Tibial artery (tissue), 4 donors: ENCODE results near the gene ALPL.

Source experiments
- DNase-seq, 2 donors: peaks; one replicate each; pipeline ENCODE4 v3.0.0-alpha.2; 2019
- H3K27ac ChIP-seq, 2 donors: fragments of 200-600 bp; sonication (generic) in 1 of 2; 1 replicate in 1 of 2; 2 replicates in 1 of 2; pipeline ENCODE4 v1.5.1; 2018 to 2019; ENCODE audit warnings: mild to moderate bottlenecking in 1 of 2
- H3K27me3 ChIP-seq, 2 donors: fragments of 200-600 bp; sonication (generic) in 1 of 2; one replicate each; pipeline versions ENCODE4 v1.5.1 to v1.6.0; 2016 to 2019
- H3K36me3 ChIP-seq, 3 donors: fragments of 200-600 bp; sonication (generic) in 2 of 3; one replicate each; pipeline ENCODE4 v1.5.1; 2016 to 2019; ENCODE audit warnings: mild to moderate bottlenecking in 2 of 3
- H3K4me1 ChIP-seq, 4 donors: fragments of 200-600 bp; sonication (generic) in 2 of 4; 1 replicate in 3 of 4; 2 replicates in 1 of 4; pipeline ENCODE4 v1.5.1; 2016 to 2019
- H3K4me3 ChIP-seq, 2 donors: fragments of 200-600 bp; sonication (generic) in 1 of 2; 1 replicate in 1 of 2; 2 replicates in 1 of 2; pipeline ENCODE4 v1.5.1; 2018 to 2019; ENCODE audit warnings: mild to moderate bottlenecking in 2 of 2
- H3K9me3 ChIP-seq, 3 donors: fragments of 200-600 bp; sonication (generic) in 1 of 3; one replicate each; pipeline ENCODE4 v1.5.1; 2016 to 2019
- intact Hi-C: fragments of 100-400 bp; cut with DNase I; formaldehyde crosslinking; loops from one replicate; pipeline ENCODE4 v1.15.0; 2023; ENCODE audit warnings: low total_unique reads
- TF ChIP-seq, protein P1 (sequence below), 2 experiments: fragments of 200-600 bp in 1 of 2; fragments of 450-650 bp in 1 of 2; IDR thresholded peaks; one replicate each; pipeline ENCODE4 v1.5.1; 2017 to 2019; ENCODE audit warnings: antibody characterized with exemption in 2 of 2, mild to moderate bottlenecking in 1 of 2, moderate library complexity in 1 of 2

The ALPL gene

DNA sequence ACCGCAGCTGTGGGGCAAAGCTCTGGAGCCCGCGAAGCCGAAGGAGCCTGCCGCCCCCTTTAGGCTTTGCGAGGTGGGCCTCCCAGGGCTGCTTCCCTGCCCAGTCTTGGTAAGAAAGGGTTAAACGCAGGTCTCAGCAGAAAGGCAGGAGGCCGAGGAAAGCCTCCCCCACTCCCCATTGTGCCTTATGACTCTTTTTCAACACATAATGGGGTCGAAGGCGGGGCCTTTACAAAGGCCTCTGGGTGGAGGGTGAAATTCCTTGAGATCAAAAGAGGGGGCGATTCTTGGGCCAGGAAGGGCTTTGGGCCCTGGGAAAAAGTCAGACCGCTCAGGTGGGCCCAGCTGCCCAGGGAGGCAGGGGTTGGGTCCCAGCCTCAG is 880 bp downstream of the ALPL start:
- Histone ChIP-seq H3K4me3 (no peak overlapping the region), H3K36me3 (no peaks in the 10 kb centered on the region), H3K4me1 (peaks cover 0 to 32% (median 16%) of the 10 kb centered on the region in 4 donors), H3K27ac (no peak overlapping the region), H3K27me3 (peaks cover 0 to 57% of the 10 kb centered on the region in 2 donors), H3K9me3 (no peaks in the 10 kb centered on the region)
- intact Hi-C loops: no loop called here
- TF ChIP-seq, protein P1, sequence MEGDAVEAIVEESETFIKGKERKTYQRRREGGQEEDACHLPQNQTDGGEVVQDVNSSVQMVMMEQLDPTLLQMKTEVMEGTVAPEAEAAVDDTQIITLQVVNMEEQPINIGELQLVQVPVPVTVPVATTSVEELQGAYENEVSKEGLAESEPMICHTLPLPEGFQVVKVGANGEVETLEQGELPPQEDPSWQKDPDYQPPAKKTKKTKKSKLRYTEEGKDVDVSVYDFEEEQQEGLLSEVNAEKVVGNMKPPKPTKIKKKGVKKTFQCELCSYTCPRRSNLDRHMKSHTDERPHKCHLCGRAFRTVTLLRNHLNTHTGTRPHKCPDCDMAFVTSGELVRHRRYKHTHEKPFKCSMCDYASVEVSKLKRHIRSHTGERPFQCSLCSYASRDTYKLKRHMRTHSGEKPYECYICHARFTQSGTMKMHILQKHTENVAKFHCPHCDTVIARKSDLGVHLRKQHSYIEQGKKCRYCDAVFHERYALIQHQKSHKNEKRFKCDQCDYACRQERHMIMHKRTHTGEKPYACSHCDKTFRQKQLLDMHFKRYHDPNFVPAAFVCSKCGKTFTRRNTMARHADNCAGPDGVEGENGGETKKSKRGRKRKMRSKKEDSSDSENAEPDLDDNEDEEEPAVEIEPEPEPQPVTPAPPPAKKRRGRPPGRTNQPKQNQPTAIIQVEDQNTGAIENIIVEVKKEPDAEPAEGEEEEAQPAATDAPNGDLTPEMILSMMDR (IDR thresholded peaks at IDR 0.05): no peak
- no peak for DNase-seq

DNA sequence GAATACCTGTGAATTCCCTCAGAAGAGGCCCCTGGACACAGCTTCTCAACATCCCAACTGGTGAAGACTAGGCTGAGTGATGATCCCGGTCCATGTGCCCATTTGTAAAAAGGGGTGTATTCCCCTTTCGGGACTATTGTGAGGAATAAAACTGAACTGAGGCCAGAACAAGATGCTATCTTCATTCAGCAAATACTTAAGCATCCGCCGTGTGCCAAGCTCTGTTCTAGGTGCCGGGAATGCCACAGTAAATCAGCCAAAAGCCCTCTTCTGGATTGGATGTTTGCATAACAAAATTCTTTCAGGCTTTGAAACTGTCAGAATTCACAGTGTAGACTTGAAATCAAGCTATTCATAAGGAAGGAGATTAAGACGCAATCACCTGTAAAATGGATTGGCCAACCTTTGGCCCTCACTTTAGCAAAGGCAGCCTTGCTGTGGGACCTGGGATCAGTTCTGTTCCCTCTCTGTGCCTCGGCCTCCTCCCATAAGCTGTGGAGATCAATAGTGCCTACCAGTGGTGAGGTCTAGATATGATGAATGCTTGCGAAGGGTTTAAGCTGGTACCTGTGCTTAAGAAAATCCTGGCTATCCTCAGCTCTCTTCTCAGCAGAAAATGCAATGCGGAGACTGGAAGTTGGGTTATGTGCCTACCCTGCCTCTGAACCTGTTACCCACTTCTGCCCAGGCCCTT is 1.8 kb downstream of the ALPL start:
- H3K27me3 ChIP-seq: peaks cover 0 to 56% of the 10 kb centered on the region in 2 donors
- intact Hi-C loops: no loop called here
- no peaks in the 10 kb centered on the region for H3K9me3 ChIP-seq
- no peak overlapping the region for H3K27ac ChIP-seq
- no peaks in the 10 kb centered on the region for H3K36me3 ChIP-seq
- peaks cover 0 to 32% (median 16%) of the 10 kb centered on the region in 4 donors for H3K4me1 ChIP-seq
- no peak overlapping the region for H3K4me3 ChIP-seq
- TF ChIP-seq, protein P1 (IDR thresholded peaks at IDR 0.05): no peak
- no peak for DNase-seq

DNA sequence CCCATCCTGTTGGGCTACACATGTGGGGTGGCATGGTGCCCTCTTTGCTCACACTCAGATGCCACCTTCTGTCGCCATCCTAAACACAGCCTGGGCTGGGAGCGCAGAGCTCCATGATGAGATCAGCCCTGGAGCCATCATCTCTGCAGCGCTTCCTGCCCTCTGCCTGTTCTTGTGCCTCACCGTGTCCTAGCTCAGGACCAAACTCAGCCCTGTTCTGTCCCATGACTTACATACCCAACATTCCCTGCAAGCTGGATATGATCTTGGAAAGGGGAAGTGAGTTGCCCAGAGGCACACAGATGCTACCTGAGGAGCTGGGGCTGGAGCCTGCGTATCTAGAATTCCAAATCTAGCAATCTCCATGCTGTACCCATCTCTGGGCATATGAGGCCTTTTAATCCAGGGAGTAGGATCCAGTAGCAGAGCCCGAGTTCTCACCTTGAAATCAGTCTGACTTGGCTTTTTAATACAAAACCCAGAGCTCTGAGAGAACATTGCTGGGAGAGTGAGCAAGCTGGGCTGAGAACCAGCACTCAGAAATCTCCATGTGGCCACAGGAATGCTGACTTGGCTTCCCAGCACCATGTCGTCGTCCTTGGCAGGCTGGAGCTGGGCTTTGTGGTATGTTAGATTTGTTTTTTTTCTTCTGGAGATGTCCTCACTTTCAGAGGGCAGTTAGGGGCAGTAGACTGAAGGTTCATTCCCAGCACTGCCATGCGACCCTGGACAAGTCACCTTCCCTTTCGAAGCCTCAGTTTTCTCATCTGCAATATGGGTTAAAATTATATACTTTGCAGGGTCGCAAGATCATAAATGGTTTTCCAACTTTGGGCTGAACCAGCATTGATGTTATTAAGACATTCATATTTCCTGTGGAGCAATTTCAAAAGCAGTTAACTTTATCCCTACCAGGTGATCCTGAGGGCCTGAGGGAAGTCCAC is 2.6 kb downstream of the ALPL start:
- Histone ChIP-seq H3K27ac (no peak overlapping the region), H3K36me3 (no peaks in the 10 kb centered on the region), H3K9me3 (no peaks in the 10 kb centered on the region), H3K4me1 (peaks cover 0 to 32% (median 16%) of the 10 kb centered on the region in 4 donors), H3K4me3 (no peak overlapping the region), H3K27me3 (peaks cover 0 to 48% of the 10 kb centered on the region in 2 donors)
- DNase-seq: peak; percentile 77 to 81
- TF ChIP-seq, protein P1 (IDR thresholded peaks at IDR 0.05): no peak
- intact Hi-C loops: no loop called here

DNA sequence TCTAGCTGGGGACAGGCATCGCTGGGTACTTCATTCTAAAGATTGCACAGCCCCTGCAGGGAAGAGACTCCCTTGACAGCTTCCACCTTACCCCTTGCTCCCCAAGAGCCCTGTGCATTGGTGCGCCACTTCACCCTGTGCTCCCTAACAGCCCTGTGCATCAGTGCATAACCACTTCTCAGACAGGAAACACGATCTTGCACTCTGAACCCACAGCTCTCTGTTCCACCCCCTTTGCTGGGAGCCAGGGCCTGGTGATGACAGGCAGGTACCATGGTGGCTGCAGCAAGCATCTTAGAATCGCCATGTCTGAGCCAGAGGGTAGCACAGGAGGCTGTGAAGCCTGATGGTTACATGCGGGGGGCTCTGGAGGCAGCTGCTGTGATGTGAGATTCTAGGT is 5.0 kb downstream of the ALPL start:
- TF ChIP-seq, protein P1 (IDR thresholded peaks at IDR 0.05): no peak
- Histone ChIP-seq H3K4me3 (no peak overlapping the region), H3K4me1 (peaks cover 0 to 24% (median 9%) of the 10 kb centered on the region in 4 donors), H3K9me3 (no peaks in the 10 kb centered on the region), H3K27me3 (peaks cover 0 to 24% of the 10 kb centered on the region in 2 donors), H3K36me3 (no peaks in the 10 kb centered on the region), H3K27ac (no peak overlapping the region)
- intact Hi-C loops: no loop called here
- no peak for DNase-seq

DNA sequence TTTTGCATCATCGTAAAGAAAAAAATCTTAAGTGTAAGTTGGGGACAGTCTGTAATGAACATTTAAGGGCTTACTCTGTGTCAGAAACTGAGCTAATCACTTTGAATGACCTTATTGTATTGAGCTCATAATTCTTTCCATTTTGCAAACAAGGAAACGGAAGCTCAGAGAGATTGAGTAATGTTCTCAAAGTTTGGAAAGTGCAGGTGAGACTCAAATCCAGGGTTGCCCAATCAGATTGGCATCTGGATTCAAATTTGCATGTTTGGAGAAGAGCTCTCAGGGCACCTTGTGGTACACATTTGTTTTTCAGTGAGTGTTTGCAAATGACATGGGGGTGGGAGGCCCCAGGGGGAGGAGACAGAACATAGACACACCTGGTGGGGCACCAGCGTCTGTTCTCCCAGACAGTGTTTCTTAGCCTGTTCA is 8.0 kb downstream of the ALPL start:
- Histone ChIP-seq H3K36me3 (no peaks in the 10 kb centered on the region), H3K27me3 (peaks cover 0 to 4% of the 10 kb centered on the region in 2 donors), H3K4me3 (no peak overlapping the region), H3K9me3 (no peaks in the 10 kb centered on the region), H3K4me1 (peaks cover 0 to under 1% (median 0%) of the 10 kb centered on the region in 4 donors), H3K27ac (no peak overlapping the region)
- intact Hi-C loops: no loop called here
- no peak for DNase-seq
- TF ChIP-seq, protein P1 (IDR thresholded peaks at IDR 0.05): no peak
